ENCODE measurements around the gene MXD1. TPM values are rescaled to one million over a fixed set of nuclear protein-coding genes. Genes with fewer than 3 reads are reported as not detected.

MXD1 gene
- total and polyA plus RNA-seq, 4 donors = 1.4 to 8.5 (median 5.8) TPM

DNA sequence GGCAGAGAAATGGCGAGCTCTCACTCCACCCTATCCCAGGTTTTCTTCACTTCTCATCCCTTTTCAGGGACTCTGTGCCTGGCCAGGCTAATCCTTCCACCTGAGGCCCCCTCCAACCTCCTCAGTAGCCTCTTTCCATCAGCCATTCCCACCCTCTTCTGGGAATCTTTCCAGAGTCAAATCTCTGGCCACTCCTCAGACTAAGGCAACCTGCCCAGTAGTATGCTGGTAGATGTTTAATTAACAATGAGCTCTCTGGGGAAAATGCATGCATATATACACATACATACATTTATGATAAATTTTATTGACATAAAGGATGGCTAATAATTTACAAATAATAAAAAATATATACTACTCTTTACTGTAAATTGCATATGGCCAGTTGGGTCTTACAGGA is 57.9 kb downstream of the MXD1 start (continued):
- TF ChIP-seq, protein P1, sequence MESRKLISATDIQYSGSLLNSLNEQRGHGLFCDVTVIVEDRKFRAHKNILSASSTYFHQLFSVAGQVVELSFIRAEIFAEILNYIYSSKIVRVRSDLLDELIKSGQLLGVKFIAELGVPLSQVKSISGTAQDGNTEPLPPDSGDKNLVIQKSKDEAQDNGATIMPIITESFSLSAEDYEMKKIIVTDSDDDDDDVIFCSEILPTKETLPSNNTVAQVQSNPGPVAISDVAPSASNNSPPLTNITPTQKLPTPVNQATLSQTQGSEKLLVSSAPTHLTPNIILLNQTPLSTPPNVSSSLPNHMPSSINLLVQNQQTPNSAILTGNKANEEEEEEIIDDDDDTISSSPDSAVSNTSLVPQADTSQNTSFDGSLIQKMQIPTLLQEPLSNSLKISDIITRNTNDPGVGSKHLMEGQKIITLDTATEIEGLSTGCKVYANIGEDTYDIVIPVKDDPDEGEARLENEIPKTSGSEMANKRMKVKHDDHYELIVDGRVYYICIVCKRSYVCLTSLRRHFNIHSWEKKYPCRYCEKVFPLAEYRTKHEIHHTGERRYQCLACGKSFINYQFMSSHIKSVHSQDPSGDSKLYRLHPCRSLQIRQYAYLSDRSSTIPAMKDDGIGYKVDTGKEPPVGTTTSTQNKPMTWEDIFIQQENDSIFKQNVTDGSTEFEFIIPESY (IDR thresholded peaks at IDR 0.05) = no peak
- TF ChIP-seq JUND (IDR thresholded peaks at IDR 0.05) = no peak
- TF ChIP-seq, protein P2, sequence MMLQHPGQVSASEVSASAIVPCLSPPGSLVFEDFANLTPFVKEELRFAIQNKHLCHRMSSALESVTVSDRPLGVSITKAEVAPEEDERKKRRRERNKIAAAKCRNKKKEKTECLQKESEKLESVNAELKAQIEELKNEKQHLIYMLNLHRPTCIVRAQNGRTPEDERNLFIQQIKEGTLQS (IDR thresholded peaks at IDR 0.05) = no peak
- no peak for TF ChIP-seq RAD21 (IDR thresholded peaks at IDR 0.05)
- TF ChIP-seq HNF4A (conservative IDR thresholded peaks at IDR 0.05) = no peak
- TF ChIP-seq FOXA2 (IDR thresholded peaks at IDR 0.05) = no peak
- TF ChIP-seq SP1 (IDR thresholded peaks at IDR 0.05) = no peak

DNA sequence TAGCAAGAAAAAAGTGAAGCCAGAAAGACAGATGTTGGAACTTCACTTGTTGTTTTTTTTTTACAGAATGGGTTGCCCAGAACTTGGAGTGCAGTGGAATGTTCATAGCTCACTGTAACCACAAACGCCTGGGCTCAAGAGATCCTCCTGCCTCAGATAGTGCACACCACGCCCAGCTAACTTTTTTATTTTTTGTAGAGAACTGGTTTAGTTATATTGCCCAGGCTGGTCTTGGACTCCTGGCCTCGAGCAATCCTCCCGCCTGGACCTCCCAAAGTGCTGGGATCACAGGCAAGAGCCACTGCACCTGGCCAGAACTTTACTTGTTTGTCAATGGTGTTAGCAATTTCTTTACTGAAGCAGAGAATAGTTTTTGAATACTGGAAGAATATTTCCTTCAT is 58.4 kb downstream of the MXD1 start:
- H3K4me1 ChIP-seq (ENCODE audit: control insufficient read depth in 4 of 4, insufficient read depth in 4 of 4, low read length in 3 of 4) = peaks cover 0 to 10% (median 4%) of the 10 kb centered on the region in 4 donors
- no peak overlapping the region for H3K27ac ChIP-seq (ENCODE audit: low read depth in 1 of 2, low read length in 2 of 2)
- TF ChIP-seq EGR1 (IDR thresholded peaks at IDR 0.05; ENCODE audit: low read depth in 2 of 2) (no peak), GABPA (IDR thresholded peaks at IDR 0.05 in 1 of 2, conservative IDR thresholded peaks at IDR 0.05 in 1 of 2) (no peak), YY1 (IDR thresholded peaks at IDR 0.05) (no peak), NR2F2 (IDR thresholded peaks at IDR 0.05) (no peak), FOXA1 (IDR thresholded peaks at IDR 0.05) (no peak), TAF1 (conservative IDR thresholded peaks at IDR 0.05) (no peak), RXRA (IDR thresholded peaks at IDR 0.05) (no peak)
- TF ChIP-seq, protein P1 (IDR thresholded peaks at IDR 0.05) = no peak
- H3K27me3 ChIP-seq (ENCODE audit: control insufficient read depth in 4 of 4, insufficient read depth in 4 of 4, low read length in 3 of 4) = no peaks in the 10 kb centered on the region
- H3K4me3 ChIP-seq (ENCODE audit: low read depth in 1 of 3, low read length in 3 of 3) = no peak overlapping the region
- H3K36me3 ChIP-seq (ENCODE audit: control insufficient read depth in 4 of 4, insufficient read depth in 3 of 4, low read depth in 1 of 4, low read length in 3 of 4) = no peaks in the 10 kb centered on the region
- no peak for DNase-seq (ENCODE audit: low spot score)
- WGBS = 85% methylated on average over 4 of the region's 4 CpGs
- H3K9me3 ChIP-seq (ENCODE audit: control insufficient read depth in 4 of 4, low read length in 3 of 4) = no peaks in the 10 kb centered on the region
- H3K9ac ChIP-seq (ENCODE audit: low read depth in 1 of 2, low read length in 2 of 2) = no peak overlapping the region

DNA sequence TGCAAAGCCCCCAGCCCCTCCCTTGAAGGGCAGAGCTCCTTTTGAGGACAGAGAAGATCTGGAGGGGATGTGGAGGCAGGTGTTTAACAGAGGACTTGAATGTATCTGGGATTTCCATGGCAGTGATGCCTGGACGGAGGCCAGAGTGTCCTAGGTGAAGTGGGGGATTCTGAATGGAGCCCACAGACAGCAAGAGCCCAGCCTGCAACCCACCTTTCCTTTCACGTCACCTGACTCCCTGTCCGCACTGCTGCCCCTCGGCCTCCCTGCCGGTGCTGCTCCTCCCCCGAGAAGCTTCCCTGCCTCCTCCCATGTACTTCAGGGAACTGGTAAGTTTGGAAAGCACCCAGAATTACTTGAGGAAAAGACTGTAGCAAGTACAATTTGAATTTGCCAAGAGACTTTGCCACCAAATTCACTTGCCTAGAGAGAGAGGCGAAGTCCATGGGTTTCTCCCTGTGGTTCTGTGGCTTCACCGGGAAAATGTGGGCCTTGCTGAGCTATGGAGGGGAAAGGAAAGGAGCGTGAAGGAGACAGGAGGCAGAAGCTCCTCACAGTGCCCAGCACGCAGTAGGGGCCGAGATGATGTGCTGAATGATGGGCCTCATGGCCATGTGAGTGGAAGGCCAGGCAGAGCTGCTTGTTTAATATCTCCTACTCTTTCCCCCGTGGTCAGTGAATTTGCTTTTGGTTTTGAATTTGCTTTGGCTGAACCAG is 60.4 kb downstream of the MXD1 start:
- no peak for DNase-seq (ENCODE audit: low spot score)
- WGBS = 85% methylated on average over 12 of the region's 12 CpGs
- peaks cover 4 to 20% (median 13%) of the 10 kb centered on the region in 4 donors for H3K4me1 ChIP-seq (ENCODE audit: control insufficient read depth in 4 of 4, insufficient read depth in 4 of 4, low read length in 3 of 4)
- H3K9me3 ChIP-seq (ENCODE audit: control insufficient read depth in 4 of 4, low read length in 3 of 4) = no peaks in the 10 kb centered on the region
- no peaks in the 10 kb centered on the region for H3K36me3 ChIP-seq (ENCODE audit: control insufficient read depth in 4 of 4, insufficient read depth in 3 of 4, low read depth in 1 of 4, low read length in 3 of 4)
- TF ChIP-seq JUND (IDR thresholded peaks at IDR 0.05) = no peak
- TF ChIP-seq EGR1 (IDR thresholded peaks at IDR 0.05; ENCODE audit: low read depth in 2 of 2) = no peak
- TF ChIP-seq, protein P1 (IDR thresholded peaks at IDR 0.05) = no peak
- no peak for TF ChIP-seq YY1 (IDR thresholded peaks at IDR 0.05)
- TF ChIP-seq, protein P3, sequence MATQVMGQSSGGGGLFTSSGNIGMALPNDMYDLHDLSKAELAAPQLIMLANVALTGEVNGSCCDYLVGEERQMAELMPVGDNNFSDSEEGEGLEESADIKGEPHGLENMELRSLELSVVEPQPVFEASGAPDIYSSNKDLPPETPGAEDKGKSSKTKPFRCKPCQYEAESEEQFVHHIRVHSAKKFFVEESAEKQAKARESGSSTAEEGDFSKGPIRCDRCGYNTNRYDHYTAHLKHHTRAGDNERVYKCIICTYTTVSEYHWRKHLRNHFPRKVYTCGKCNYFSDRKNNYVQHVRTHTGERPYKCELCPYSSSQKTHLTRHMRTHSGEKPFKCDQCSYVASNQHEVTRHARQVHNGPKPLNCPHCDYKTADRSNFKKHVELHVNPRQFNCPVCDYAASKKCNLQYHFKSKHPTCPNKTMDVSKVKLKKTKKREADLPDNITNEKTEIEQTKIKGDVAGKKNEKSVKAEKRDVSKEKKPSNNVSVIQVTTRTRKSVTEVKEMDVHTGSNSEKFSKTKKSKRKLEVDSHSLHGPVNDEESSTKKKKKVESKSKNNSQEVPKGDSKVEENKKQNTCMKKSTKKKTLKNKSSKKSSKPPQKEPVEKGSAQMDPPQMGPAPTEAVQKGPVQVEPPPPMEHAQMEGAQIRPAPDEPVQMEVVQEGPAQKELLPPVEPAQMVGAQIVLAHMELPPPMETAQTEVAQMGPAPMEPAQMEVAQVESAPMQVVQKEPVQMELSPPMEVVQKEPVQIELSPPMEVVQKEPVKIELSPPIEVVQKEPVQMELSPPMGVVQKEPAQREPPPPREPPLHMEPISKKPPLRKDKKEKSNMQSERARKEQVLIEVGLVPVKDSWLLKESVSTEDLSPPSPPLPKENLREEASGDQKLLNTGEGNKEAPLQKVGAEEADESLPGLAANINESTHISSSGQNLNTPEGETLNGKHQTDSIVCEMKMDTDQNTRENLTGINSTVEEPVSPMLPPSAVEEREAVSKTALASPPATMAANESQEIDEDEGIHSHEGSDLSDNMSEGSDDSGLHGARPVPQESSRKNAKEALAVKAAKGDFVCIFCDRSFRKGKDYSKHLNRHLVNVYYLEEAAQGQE (IDR thresholded peaks at IDR 0.05) = no peak
- TF ChIP-seq RXRA (IDR thresholded peaks at IDR 0.05) = peak in 1 of 2 donors; percentile 43
- TF ChIP-seq, protein P4, sequence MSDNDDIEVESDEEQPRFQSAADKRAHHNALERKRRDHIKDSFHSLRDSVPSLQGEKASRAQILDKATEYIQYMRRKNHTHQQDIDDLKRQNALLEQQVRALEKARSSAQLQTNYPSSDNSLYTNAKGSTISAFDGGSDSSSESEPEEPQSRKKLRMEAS (IDR thresholded peaks at IDR 0.05) = no peak
- TF ChIP-seq, protein P5, sequence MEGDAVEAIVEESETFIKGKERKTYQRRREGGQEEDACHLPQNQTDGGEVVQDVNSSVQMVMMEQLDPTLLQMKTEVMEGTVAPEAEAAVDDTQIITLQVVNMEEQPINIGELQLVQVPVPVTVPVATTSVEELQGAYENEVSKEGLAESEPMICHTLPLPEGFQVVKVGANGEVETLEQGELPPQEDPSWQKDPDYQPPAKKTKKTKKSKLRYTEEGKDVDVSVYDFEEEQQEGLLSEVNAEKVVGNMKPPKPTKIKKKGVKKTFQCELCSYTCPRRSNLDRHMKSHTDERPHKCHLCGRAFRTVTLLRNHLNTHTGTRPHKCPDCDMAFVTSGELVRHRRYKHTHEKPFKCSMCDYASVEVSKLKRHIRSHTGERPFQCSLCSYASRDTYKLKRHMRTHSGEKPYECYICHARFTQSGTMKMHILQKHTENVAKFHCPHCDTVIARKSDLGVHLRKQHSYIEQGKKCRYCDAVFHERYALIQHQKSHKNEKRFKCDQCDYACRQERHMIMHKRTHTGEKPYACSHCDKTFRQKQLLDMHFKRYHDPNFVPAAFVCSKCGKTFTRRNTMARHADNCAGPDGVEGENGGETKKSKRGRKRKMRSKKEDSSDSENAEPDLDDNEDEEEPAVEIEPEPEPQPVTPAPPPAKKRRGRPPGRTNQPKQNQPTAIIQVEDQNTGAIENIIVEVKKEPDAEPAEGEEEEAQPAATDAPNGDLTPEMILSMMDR (IDR thresholded peaks at IDR 0.05; ENCODE audit: low read depth, low read length, missing input control) = no peak
- TF ChIP-seq GABPA (IDR thresholded peaks at IDR 0.05 in 1 of 2, conservative IDR thresholded peaks at IDR 0.05 in 1 of 2) = no peak
- peak in 1 of 2 donors; percentile 23 for TF ChIP-seq RAD21 (IDR thresholded peaks at IDR 0.05)
- TF ChIP-seq SP1 (IDR thresholded peaks at IDR 0.05) = peak; percentile 27
- H3K4me3 ChIP-seq (ENCODE audit: low read depth in 1 of 3, low read length in 3 of 3) = no peak overlapping the region
- H3K27ac ChIP-seq (ENCODE audit: low read depth in 1 of 2, low read length in 2 of 2) = peak overlapping the region; percentile 58 to 59
- H3K27me3 ChIP-seq (ENCODE audit: control insufficient read depth in 4 of 4, insufficient read depth in 4 of 4, low read length in 3 of 4) = no peaks in the 10 kb centered on the region
- H3K9ac ChIP-seq (ENCODE audit: low read depth in 1 of 2, low read length in 2 of 2) = no peak overlapping the region

Data from liver (tissue), 9 donors.